SK-N-SH treated with all-trans-retinoic acid at 6 μM for 48 hours (cell line): ENCODE data around the gene HS3ST5.

Source experiments
- ARNTL ChIP-seq: fragments of 450-650 bp; formaldehyde crosslinking; IDR thresholded peaks from 2 replicates; pipeline ENCODE4 v1.5.0; 2020; ENCODE audit warnings: low read depth, mild to moderate bottlenecking, moderate library complexity, borderline replicate concordance
- CSDC2 ChIP-seq: fragments of 250-450 bp; sonication (Bioruptor Pico); IDR thresholded peaks from 2 replicates; pipeline ENCODE4 v1.5.0; 2020; ENCODE audit warnings: mild to moderate bottlenecking, moderate library complexity
- GLIS3 ChIP-seq: fragments of 250-450 bp; sonication (Bioruptor Pico); IDR thresholded peaks from 2 replicates; pipeline ENCODE4 v1.5.0; 2020; ENCODE audit warnings: mild to moderate bottlenecking, moderate library complexity
- OSR1 ChIP-seq: fragments of 250-450 bp; sonication (Bioruptor Pico); IDR thresholded peaks from 2 replicates; pipeline ENCODE4 v1.8.0; 2022; ENCODE audit warnings: moderate library complexity, mild to moderate bottlenecking, inconsistent platforms
- RARB ChIP-seq: fragments of 250-450 bp; sonication (Bioruptor Pico); IDR thresholded peaks from 2 replicates; pipeline ENCODE4 v1.8.0; 2021; ENCODE audit warnings: mild to moderate bottlenecking, moderate library complexity
- TOX ChIP-seq: fragments of 250-450 bp; sonication (Bioruptor Pico); IDR thresholded peaks from 2 replicates; pipeline ENCODE4 v1.8.0; 2021; ENCODE audit warnings: mild to moderate bottlenecking, moderate library complexity, borderline replicate concordance
- ZC3H10 ChIP-seq: fragments of 250-450 bp; sonication (Bioruptor Pico); IDR thresholded peaks from 2 replicates; pipeline ENCODE4 v1.5.1; 2021; ENCODE audit warnings: mild to moderate bottlenecking, moderate library complexity
- ZNF70 ChIP-seq: fragments of 450-650 bp; formaldehyde crosslinking; IDR thresholded peaks from 2 replicates; pipeline ENCODE4 v1.5.0; 2020; ENCODE audit warnings: mild to moderate bottlenecking, moderate library complexity
- TF ChIP-seq, protein P1 (sequence below): fragments of 250-450 bp; sonication (Bioruptor Pico); IDR thresholded peaks from 2 replicates; pipeline ENCODE4 v1.8.0; 2021; ENCODE audit warnings: low read depth, mild to moderate bottlenecking, moderate library complexity, borderline replicate concordance
- TF ChIP-seq, protein P2 (sequence below): fragments of 250-450 bp; sonication (Bioruptor Pico); IDR thresholded peaks from 2 replicates; pipeline ENCODE4 v1.5.0; 2020; ENCODE audit warnings: mild to moderate bottlenecking, moderate library complexity
- TF ChIP-seq, protein P3 (sequence below): fragments of 250-450 bp; sonication (Bioruptor Pico); IDR thresholded peaks from 2 replicates; pipeline ENCODE4 v1.8.0; 2020; ENCODE audit warnings: mild to moderate bottlenecking, moderate library complexity, borderline replicate concordance

DNA sequence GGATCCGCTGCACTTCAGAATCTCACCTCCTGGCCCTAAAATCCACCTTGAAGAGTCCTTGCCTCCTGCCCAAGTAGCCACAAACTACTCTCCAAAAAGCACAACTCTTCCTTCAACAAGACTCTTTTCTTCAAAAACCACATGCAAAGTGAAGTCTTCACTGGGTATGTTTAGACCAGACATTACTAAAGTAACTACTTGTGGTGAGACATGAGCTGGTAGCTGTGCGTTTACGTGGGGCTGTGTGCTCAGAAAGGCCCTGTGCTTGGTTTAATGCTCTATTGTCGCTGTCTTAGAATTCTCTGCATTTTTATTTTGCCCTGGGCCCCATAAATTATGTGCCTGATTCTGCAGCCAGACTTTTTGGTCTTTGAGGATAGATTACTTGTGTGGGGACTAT, 267.5 kb downstream of the HS3ST5 start:
- TF ChIP-seq RARB (CRISPR knock-in tag) (no peak), ZC3H10 (CRISPR knock-in tag) (no peak), GLIS3 (CRISPR knock-in tag) (no peak), ARNTL (no peak), OSR1 (CRISPR knock-in tag) (no peak), CSDC2 (CRISPR knock-in tag) (no peak), TOX (CRISPR knock-in tag) (no peak), ZNF70 (CRISPR knock-in tag) (no peak)
- TF ChIP-seq, protein P1, sequence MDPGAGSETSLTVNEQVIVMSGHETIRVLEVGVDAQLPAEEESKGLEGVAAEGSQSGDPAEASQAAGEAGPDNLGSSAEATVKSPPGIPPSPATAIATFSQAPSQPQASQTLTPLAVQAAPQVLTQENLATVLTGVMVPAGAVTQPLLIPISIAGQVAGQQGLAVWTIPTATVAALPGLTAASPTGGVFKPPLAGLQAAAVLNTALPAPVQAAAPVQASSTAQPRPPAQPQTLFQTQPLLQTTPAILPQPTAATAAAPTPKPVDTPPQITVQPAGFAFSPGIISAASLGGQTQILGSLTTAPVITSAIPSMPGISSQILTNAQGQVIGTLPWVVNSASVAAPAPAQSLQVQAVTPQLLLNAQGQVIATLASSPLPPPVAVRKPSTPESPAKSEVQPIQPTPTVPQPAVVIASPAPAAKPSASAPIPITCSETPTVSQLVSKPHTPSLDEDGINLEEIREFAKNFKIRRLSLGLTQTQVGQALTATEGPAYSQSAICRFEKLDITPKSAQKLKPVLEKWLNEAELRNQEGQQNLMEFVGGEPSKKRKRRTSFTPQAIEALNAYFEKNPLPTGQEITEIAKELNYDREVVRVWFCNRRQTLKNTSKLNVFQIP (CRISPR knock-in tag) = no peak
- TF ChIP-seq, protein P2, sequence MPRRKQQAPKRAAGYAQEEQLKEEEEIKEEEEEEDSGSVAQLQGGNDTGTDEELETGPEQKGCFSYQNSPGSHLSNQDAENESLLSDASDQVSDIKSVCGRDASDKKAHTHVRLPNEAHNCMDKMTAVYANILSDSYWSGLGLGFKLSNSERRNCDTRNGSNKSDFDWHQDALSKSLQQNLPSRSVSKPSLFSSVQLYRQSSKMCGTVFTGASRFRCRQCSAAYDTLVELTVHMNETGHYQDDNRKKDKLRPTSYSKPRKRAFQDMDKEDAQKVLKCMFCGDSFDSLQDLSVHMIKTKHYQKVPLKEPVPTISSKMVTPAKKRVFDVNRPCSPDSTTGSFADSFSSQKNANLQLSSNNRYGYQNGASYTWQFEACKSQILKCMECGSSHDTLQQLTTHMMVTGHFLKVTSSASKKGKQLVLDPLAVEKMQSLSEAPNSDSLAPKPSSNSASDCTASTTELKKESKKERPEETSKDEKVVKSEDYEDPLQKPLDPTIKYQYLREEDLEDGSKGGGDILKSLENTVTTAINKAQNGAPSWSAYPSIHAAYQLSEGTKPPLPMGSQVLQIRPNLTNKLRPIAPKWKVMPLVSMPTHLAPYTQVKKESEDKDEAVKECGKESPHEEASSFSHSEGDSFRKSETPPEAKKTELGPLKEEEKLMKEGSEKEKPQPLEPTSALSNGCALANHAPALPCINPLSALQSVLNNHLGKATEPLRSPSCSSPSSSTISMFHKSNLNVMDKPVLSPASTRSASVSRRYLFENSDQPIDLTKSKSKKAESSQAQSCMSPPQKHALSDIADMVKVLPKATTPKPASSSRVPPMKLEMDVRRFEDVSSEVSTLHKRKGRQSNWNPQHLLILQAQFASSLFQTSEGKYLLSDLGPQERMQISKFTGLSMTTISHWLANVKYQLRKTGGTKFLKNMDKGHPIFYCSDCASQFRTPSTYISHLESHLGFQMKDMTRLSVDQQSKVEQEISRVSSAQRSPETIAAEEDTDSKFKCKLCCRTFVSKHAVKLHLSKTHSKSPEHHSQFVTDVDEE = no peak
- TF ChIP-seq, protein P3, sequence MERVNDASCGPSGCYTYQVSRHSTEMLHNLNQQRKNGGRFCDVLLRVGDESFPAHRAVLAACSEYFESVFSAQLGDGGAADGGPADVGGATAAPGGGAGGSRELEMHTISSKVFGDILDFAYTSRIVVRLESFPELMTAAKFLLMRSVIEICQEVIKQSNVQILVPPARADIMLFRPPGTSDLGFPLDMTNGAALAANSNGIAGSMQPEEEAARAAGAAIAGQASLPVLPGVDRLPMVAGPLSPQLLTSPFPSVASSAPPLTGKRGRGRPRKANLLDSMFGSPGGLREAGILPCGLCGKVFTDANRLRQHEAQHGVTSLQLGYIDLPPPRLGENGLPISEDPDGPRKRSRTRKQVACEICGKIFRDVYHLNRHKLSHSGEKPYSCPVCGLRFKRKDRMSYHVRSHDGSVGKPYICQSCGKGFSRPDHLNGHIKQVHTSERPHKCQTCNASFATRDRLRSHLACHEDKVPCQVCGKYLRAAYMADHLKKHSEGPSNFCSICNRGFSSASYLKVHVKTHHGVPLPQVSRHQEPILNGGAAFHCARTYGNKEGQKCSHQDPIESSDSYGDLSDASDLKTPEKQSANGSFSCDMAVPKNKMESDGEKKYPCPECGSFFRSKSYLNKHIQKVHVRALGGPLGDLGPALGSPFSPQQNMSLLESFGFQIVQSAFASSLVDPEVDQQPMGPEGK (CRISPR knock-in tag) = no peak
